ENCODE measurements around the gene HBQ1. TPM values are rescaled to one million over a fixed set of nuclear protein-coding genes. Genes with fewer than 3 reads are reported as not detected.
"Not testable (repeated sequence)": the region's sequence is repeated elsewhere in the genome, so short reads cannot be mapped to it uniquely, and the experiment has no call there.

The HBQ1 gene
- total RNA-seq, 1 experiment from 2014 or later = 2.5 TPM

- no peak for DNase-seq (ENCODE audit: low read depth, low spot score)
- in situ Hi-C loops (cut with HindIII; ENCODE audit: low pct_unique_long_range_greater_than_20kb, low sequenced_read_pairs) = no loop called here
These were observed 25.8 kb upstream of the HBQ1 start for GRCh38 chr16:154217-155030.

GRCh38 chr16:155031-155398, 25.2 kb upstream of the HBQ1 start:
- in situ Hi-C loops (cut with HindIII; ENCODE audit: low pct_unique_long_range_greater_than_20kb, low sequenced_read_pairs) = no loop called here
- no peak for DNase-seq (ENCODE audit: low read depth, low spot score)

GRCh38 chr16:159136-159849, 21.0 kb upstream of the HBQ1 start:
- DNase-seq (ENCODE audit: low read depth, low spot score) = no peak
- in situ Hi-C loops (cut with HindIII; ENCODE audit: low pct_unique_long_range_greater_than_20kb, low sequenced_read_pairs) = no loop called here

- DNase-seq (ENCODE audit: low read depth, low spot score); in situ Hi-C loops (cut with HindIII; ENCODE audit: low pct_unique_long_range_greater_than_20kb, low sequenced_read_pairs): not testable (repeated sequence)
These were observed 20.0 kb upstream of the HBQ1 start for GRCh38 chr16:160242-160641.

GRCh38 chr16:160691-161190, 19.5 kb upstream of the HBQ1 start:
- in situ Hi-C loops (cut with HindIII; ENCODE audit: low pct_unique_long_range_greater_than_20kb, low sequenced_read_pairs) = no loop called here
- no peak for DNase-seq (ENCODE audit: low read depth, low spot score)

GRCh38 chr16:162271-162991, 17.8 kb upstream of the HBQ1 start:
- DNase-seq (ENCODE audit: low read depth, low spot score) = no peak
- in situ Hi-C loops (cut with HindIII; ENCODE audit: low pct_unique_long_range_greater_than_20kb, low sequenced_read_pairs) = no loop called here

- DNase-seq (ENCODE audit: low read depth, low spot score); in situ Hi-C loops (cut with HindIII; ENCODE audit: low pct_unique_long_range_greater_than_20kb, low sequenced_read_pairs): not testable (repeated sequence)
These were observed 17.1 kb upstream of the HBQ1 start for GRCh38 chr16:163139-163538.

GRCh38 chr16:163696-164095, 16.6 kb upstream of the HBQ1 start:
- in situ Hi-C loops (cut with HindIII; ENCODE audit: low pct_unique_long_range_greater_than_20kb, low sequenced_read_pairs); DNase-seq (ENCODE audit: low read depth, low spot score): not testable (repeated sequence)

GRCh38 chr16:164134-164823, 16.0 kb upstream of the HBQ1 start:
- DNase-seq (ENCODE audit: low read depth, low spot score); in situ Hi-C loops (cut with HindIII; ENCODE audit: low pct_unique_long_range_greater_than_20kb, low sequenced_read_pairs): not testable (repeated sequence)

- DNase-seq (ENCODE audit: low read depth, low spot score) = no peak
- in situ Hi-C loops (cut with HindIII; ENCODE audit: low pct_unique_long_range_greater_than_20kb, low sequenced_read_pairs) = no loop called here
These were observed 15.3 kb upstream of the HBQ1 start for GRCh38 chr16:164827-165538.

- no peak for DNase-seq (ENCODE audit: low read depth, low spot score)
- in situ Hi-C loops (cut with HindIII; ENCODE audit: low pct_unique_long_range_greater_than_20kb, low sequenced_read_pairs) = no loop called here
These were observed 14.5 kb upstream of the HBQ1 start, which contains the start of gene HBM for GRCh38 chr16:165539-166374. Gene HBM, plus strand, starts transcription at chr16:165978. Its CDS starts 20 bp downstream, at chr16:165998.

- in situ Hi-C loops (cut with HindIII; ENCODE audit: low pct_unique_long_range_greater_than_20kb, low sequenced_read_pairs) = no loop called here
- no peak for DNase-seq (ENCODE audit: low read depth, low spot score)
These were observed 13.7 kb upstream of the HBQ1 start for GRCh38 chr16:166375-167121.

- in situ Hi-C loops (cut with HindIII; ENCODE audit: low pct_unique_long_range_greater_than_20kb, low sequenced_read_pairs) = no loop called here
These were observed 13.1 kb upstream of the HBQ1 start for GRCh38 chr16:167122-167690.

GRCh38 chr16:168424-168823, 11.8 kb upstream of the HBQ1 start:
- in situ Hi-C loops (cut with HindIII; ENCODE audit: low pct_unique_long_range_greater_than_20kb, low sequenced_read_pairs) = no loop called here
- no peak for DNase-seq (ENCODE audit: low read depth, low spot score)

More at GRCh38 chr16:167122-167690, 13.1 kb upstream of the HBQ1 start:
- no peak for DNase-seq (ENCODE audit: low read depth, low spot score)

- in situ Hi-C loops (cut with HindIII; ENCODE audit: low pct_unique_long_range_greater_than_20kb, low sequenced_read_pairs) = no loop called here
- no peak for DNase-seq (ENCODE audit: low read depth, low spot score)
These were observed 11.2 kb upstream of the HBQ1 start for GRCh38 chr16:169014-169413.
